Measurements from ENCODE around the gene TMEM165.
A peak's percentile ranks its signal among the peaks of the same experiment; 100 is the strongest.

TMEM165 gene

DNA sequence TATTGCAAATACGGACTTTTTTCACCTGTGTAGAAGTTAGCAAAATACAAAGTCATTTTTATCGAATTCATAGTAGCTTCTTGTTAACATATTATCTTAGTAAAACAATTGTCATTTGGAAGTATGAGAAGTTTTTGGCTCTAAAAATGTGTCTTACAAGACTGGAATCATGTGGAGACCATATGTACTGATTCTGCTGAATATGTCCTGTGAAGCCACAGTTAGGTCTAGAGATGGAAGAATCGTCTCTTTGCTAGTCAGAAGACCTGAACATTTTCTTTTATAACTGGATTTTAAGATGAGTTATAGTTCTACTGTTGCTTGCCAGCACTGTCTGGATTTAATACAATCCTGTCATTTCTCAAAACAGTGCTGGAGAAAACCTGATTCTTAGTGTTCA is 29.0 kb downstream of the TMEM165 start:
- no peak overlapping the region for H3K4me2 ChIP-seq (ENCODE audit: low read length)
- no peaks in the 10 kb centered on the region for H3K4me1 ChIP-seq (ENCODE audit: low read length)
- H4K20me1 ChIP-seq (ENCODE audit: insufficient read depth, low read length), result peaks cover 3% of the 10 kb centered on the region; the same call in 1 of the 2 replicates
- H3K27me3 ChIP-seq (ENCODE audit: low read depth, low read length), result no peaks in the 10 kb centered on the region
- H3K36me3 ChIP-seq (replicated peaks; ENCODE audit: low read depth, low read length), result peaks cover 70% of the 10 kb centered on the region
- no peak overlapping the region for H3K27ac ChIP-seq (ENCODE audit: low read length)
- TF ChIP-seq, protein P1, sequence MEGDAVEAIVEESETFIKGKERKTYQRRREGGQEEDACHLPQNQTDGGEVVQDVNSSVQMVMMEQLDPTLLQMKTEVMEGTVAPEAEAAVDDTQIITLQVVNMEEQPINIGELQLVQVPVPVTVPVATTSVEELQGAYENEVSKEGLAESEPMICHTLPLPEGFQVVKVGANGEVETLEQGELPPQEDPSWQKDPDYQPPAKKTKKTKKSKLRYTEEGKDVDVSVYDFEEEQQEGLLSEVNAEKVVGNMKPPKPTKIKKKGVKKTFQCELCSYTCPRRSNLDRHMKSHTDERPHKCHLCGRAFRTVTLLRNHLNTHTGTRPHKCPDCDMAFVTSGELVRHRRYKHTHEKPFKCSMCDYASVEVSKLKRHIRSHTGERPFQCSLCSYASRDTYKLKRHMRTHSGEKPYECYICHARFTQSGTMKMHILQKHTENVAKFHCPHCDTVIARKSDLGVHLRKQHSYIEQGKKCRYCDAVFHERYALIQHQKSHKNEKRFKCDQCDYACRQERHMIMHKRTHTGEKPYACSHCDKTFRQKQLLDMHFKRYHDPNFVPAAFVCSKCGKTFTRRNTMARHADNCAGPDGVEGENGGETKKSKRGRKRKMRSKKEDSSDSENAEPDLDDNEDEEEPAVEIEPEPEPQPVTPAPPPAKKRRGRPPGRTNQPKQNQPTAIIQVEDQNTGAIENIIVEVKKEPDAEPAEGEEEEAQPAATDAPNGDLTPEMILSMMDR (IDR thresholded peaks at IDR 0.05; ENCODE audit: low read depth, low read length), result no peak
- TF ChIP-seq EZH2phosphoT487 (IDR thresholded peaks at IDR 0.05; ENCODE audit: low read depth), result no peak
- H3K79me2 ChIP-seq (ENCODE audit: low read length), result peaks cover 17% of the 10 kb centered on the region
- H2AFZ ChIP-seq (ENCODE audit: low read depth, low read length), result no peak overlapping the region
- H3K4me3 ChIP-seq (ENCODE audit: low read length), result no peak overlapping the region
- no peaks in the 10 kb centered on the region for H3K9me3 ChIP-seq (ENCODE audit: insufficient read depth, low read length)
- H3K9ac ChIP-seq (ENCODE audit: low read length), result no peak overlapping the region

DNA sequence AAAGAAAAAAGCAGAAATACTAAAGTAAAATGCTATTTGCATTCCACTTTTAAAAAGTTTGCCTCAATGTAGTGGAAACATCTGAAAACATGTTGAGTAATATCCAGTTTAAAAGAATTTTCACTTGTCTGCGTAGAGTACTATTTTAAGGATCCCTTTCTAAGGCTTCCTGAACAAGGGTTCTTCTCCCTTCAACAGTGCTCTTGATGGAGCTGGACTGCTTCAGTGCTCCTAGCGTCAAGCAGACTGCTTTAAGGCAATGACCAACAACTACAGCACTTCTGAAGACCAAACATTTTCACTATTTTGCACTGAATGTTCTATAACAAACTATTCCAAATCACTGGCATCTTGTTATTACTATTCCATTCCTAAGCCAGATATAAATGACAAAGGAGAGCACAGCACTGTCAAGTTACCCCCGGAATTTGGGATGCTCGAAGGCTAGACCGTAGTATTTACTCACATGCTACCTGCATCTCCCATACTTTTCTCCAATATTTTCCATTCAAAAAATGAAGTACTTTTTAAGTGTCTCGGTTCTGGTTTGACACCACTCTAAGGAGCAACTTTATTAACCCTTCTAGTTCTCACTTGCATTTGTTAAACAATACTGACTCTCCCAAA is 36.1 kb downstream of the TMEM165 start:
- H3K79me2 ChIP-seq (ENCODE audit: low read length), result no peaks in the 10 kb centered on the region
- H3K27ac ChIP-seq (ENCODE audit: low read length), result no peak overlapping the region
- TF ChIP-seq, protein P1 (IDR thresholded peaks at IDR 0.05; ENCODE audit: low read depth, low read length), result no peak
- TF ChIP-seq EZH2phosphoT487 (IDR thresholded peaks at IDR 0.05; ENCODE audit: low read depth), result no peak
- H2AFZ ChIP-seq (ENCODE audit: low read depth, low read length), result no peak overlapping the region
- no peaks in the 10 kb centered on the region for H3K27me3 ChIP-seq (ENCODE audit: low read depth, low read length)
- no peak overlapping the region for H3K4me3 ChIP-seq (ENCODE audit: low read length)
- no peaks in the 10 kb centered on the region for H3K9me3 ChIP-seq (ENCODE audit: insufficient read depth, low read length)
- H3K4me2 ChIP-seq (ENCODE audit: low read length), result no peak overlapping the region
- H3K4me1 ChIP-seq (ENCODE audit: low read length), result no peaks in the 10 kb centered on the region
- H3K9ac ChIP-seq (ENCODE audit: low read length), result no peak overlapping the region
- peaks cover 56% of the 10 kb centered on the region for H3K36me3 ChIP-seq (replicated peaks; ENCODE audit: low read depth, low read length)
- no peaks in the 10 kb centered on the region for H4K20me1 ChIP-seq (ENCODE audit: insufficient read depth, low read length)

DNA sequence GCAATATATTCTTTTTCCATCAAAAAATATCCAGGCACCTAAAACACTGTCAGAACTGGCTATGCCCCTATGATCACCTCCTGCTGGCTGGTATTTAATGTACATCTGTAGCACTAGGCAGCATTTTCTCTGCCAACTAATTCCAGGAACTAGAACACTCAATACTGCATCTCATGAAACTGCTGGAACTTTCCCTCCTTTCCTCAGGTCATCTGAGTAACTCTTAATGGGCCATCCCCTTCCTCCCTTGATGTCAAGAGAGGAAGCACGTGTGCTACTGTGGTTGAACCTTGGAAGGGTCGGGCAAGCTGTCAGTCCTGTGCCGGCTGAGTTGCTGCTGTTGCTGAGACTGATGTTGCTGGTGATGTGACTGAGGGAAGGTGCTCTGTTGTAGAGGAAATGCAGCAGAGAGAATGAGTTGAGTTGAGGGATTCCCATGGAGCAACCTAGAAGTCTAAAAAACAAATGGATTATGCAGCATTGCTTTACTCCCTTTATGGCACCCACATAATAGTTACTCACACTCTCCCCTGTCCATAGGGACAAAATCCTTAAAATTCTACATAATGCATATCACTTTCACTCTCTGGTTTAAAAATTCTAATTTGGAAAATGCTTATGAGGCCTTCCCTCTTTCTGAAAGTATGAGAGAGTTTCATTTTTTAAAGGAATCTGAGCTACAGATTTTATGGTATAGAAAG is 39.5 kb downstream of the TMEM165 start:
- Histone ChIP-seq H3K9me3 (ENCODE audit: insufficient read depth, low read length) (no peaks in the 10 kb centered on the region), H3K36me3 (replicated peaks; ENCODE audit: low read depth, low read length) (peaks cover 44% of the 10 kb centered on the region), H3K9ac (ENCODE audit: low read length) (no peak overlapping the region), H3K27ac (ENCODE audit: low read length) (no peak overlapping the region), H2AFZ (ENCODE audit: low read depth, low read length) (no peak overlapping the region), H3K79me2 (ENCODE audit: low read length) (no peaks in the 10 kb centered on the region), H3K27me3 (ENCODE audit: low read depth, low read length) (no peaks in the 10 kb centered on the region), H3K4me2 (ENCODE audit: low read length) (no peak overlapping the region), H4K20me1 (ENCODE audit: insufficient read depth, low read length) (no peaks in the 10 kb centered on the region), H3K4me1 (ENCODE audit: low read length) (no peaks in the 10 kb centered on the region), H3K4me3 (ENCODE audit: low read length) (no peak overlapping the region)
- no peak for TF ChIP-seq EZH2phosphoT487 (IDR thresholded peaks at IDR 0.05; ENCODE audit: low read depth)
- TF ChIP-seq, protein P1 (IDR thresholded peaks at IDR 0.05; ENCODE audit: low read depth, low read length), result peak; percentile 2; the same call in 1 of the 2 replicates

DNA sequence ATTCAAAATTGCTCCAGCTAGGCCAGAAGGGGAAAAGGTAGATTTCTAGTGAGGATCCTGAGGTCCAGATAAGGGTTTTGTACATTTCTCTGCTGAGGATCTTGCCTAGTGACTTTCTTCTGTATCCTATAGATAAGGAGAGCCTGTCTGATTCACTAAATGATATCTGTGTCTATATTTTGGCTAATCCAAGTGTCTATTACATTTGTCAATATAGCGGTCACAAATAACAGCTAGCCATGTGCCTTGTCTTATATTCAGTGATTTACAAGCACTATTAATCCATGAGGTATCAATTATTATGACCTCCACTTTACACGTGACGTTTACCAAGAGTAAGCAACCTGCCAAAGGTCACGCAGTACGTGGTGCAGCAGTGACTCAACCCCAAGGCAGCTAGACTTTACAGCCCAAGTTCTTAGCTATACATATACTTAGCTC is 41.6 kb downstream of the TMEM165 start:
- no peak overlapping the region for H3K27ac ChIP-seq (ENCODE audit: low read length)
- TF ChIP-seq EZH2phosphoT487 (IDR thresholded peaks at IDR 0.05; ENCODE audit: low read depth), result no peak
- TF ChIP-seq, protein P1 (IDR thresholded peaks at IDR 0.05; ENCODE audit: low read depth, low read length), result no peak
- H2AFZ ChIP-seq (ENCODE audit: low read depth, low read length), result no peak overlapping the region
- no peak overlapping the region for H3K9ac ChIP-seq (ENCODE audit: low read length)
- no peak overlapping the region for H3K4me2 ChIP-seq (ENCODE audit: low read length)
- no peaks in the 10 kb centered on the region for H3K9me3 ChIP-seq (ENCODE audit: insufficient read depth, low read length)
- H3K36me3 ChIP-seq (replicated peaks; ENCODE audit: low read depth, low read length), result peaks cover 41% of the 10 kb centered on the region
- H3K79me2 ChIP-seq (ENCODE audit: low read length), result no peaks in the 10 kb centered on the region
- no peaks in the 10 kb centered on the region for H4K20me1 ChIP-seq (ENCODE audit: insufficient read depth, low read length)
- H3K4me1 ChIP-seq (ENCODE audit: low read length), result no peaks in the 10 kb centered on the region
- H3K4me3 ChIP-seq (ENCODE audit: low read length), result no peak overlapping the region
- H3K27me3 ChIP-seq (ENCODE audit: low read depth, low read length), result no peaks in the 10 kb centered on the region
